Psoas muscle (tissue), 8 donors: Measurements from ENCODE around the gene ZSCAN2. TPM values are rescaled to one million over a fixed set of nuclear protein-coding genes. Genes with fewer than 3 reads are reported as not detected.

Source experiments
- ATAC-seq, 4 donors: fragments of 200-7000 bp; cut with Tn5 transposase; one replicate each; pipeline ENCODE4 v1.9.1; 2020; ENCODE audit warnings: moderate library complexity in 3 of 4, mild to moderate bottlenecking in 2 of 4
- DNase-seq, 2 donors: peaks; one replicate each; pipeline ENCODE4 v3.0.0-alpha.2; 2020
- H3K27ac ChIP-seq: fragments of 200-600 bp; one replicate; pipeline ENCODE4 v1.8.0; 2022
- H3K27me3 ChIP-seq, 3 donors: fragments of 200-600 bp in 1 of 3; one replicate each; pipeline versions ENCODE4 v1.6.1 to v1.8.0; 2013 to 2022; ENCODE audit warnings: low read length in 2 of 3, mild to moderate bottlenecking in 2 of 3, moderate library complexity in 1 of 3; ENCODE audit not compliant: insufficient read depth in 3 of 3
- H3K36me3 ChIP-seq, 2 donors: fragments of 200-600 bp in 1 of 2; one replicate each; pipeline versions ENCODE4 v1.6.1 to v1.8.0; 2013 to 2022; ENCODE audit warnings: low read depth in 1 of 2, mild to moderate bottlenecking in 1 of 2, moderate library complexity in 1 of 2; ENCODE audit not compliant: insufficient read depth in 1 of 2
- H3K4me1 ChIP-seq: fragments of 200-600 bp; one replicate; pipeline ENCODE4 v1.8.0; 2022
- H3K4me3 ChIP-seq: fragments of 200-600 bp; one replicate; pipeline ENCODE4 v1.8.0; 2022; ENCODE audit warnings: mild to moderate bottlenecking
- H3K9me3 ChIP-seq: fragments of 200-600 bp; one replicate; pipeline ENCODE4 v1.8.0; 2022
- CTCF ChIP-seq: fragments of 200-600 bp; IDR thresholded peaks from one replicate; pipeline ENCODE4 v1.8.0; 2022; ENCODE audit warnings: antibody characterized with exemption
- WGBS, 3 donors: extraction: QIAGEN DNeasy Blood & Tissue Kit; methylation state at CpG; one replicate each; pipeline versions ENCODE4 v1.1.6 to v1.1.7; 2013; 5-methylcytosine and 5-hydroxymethylcytosine counted together
- intact Hi-C, 2 donors: fragments of 100-400 bp; cut with DNase I; formaldehyde crosslinking; loops; one replicate each; pipeline versions ENCODE4 v1.11.0 to v1.14.2; 2022
- polyA plus RNA-seq, 3 donors: library from polyadenylated mRNA; stranded (reverse); fragments of 200-250 nt; gene quantifications; one replicate each; pipeline ENCODE4 v1.2.3, GENCODE V29; 2013
- total RNA-seq, 4 donors: library from RNA; stranded (reverse); fragmentation: NEBNext Ultra II Directional in 2 of 4; extraction: Animal tissue kit (Norgen Biotek cat#: 25700) in 2 of 4; gene quantifications; one replicate each; pipeline versions ENCODE4 v1.2.1 to v1.2.4, GENCODE V29; 2021 to 2023
- donor health status: healthy with polysubstance abuse.
- donor health status: DM: no; HTN: no; CAD: no; lungs with moderate emphysema.
- donor health status: Bipolar disorder and iron deficiency.
- donor health status: healthy.
- donor health status: DM: yes; HTN: yes; CAD: no.
- donor health status: DM: no; HTN: no; CAD: no.
- donor health status: DM: no; HTN: no; CAD: no.
- donor health status: DM: yes; HTN: yes; CAD: no.

ZSCAN2 gene
- total and polyA plus RNA-seq, 7 donors, result 3.3 to 9.6 (median 4.4) TPM

GRCh38 chr15:84586696-84587095 lies 14.1 kb upstream of the ZSCAN2 start:
- intact Hi-C loops, result loop anchor here (5.0 to 10.0 kb wide), 2 partner anchors 341 to 458 kb away; no protein-coding TSS in a partner anchor
- H3K27ac ChIP-seq, result no peak overlapping the region
- WGBS, 3 donors, result 66 to 70% (median 68%) methylated on average over 6 of the region's 6 CpGs
- ATAC-seq, result no peak
- no peaks in the 10 kb centered on the region for H3K27me3 ChIP-seq
- TF ChIP-seq CTCF, result no peak
- no peak overlapping the region for H3K4me3 ChIP-seq
- peaks cover 4% of the 10 kb centered on the region for H3K4me1 ChIP-seq
- DNase-seq, result no peak
- no peaks in the 10 kb centered on the region for H3K36me3 ChIP-seq
- no peaks in the 10 kb centered on the region for H3K9me3 ChIP-seq

- WGBS, 3 donors, result 26 to 29% (median 28%) methylated on average over 26 of the region's 26 CpGs
- Histone ChIP-seq H3K27ac (no peak overlapping the region), H3K27me3 (no peaks in the 10 kb centered on the region), H3K4me1 (peaks cover 4% of the 10 kb centered on the region), H3K36me3 (no peaks in the 10 kb centered on the region), H3K9me3 (no peaks in the 10 kb centered on the region), H3K4me3 (peak overlapping the region; percentile 60)
- intact Hi-C loops, result loop anchor here (5.0 to 10.0 kb wide), 2 partner anchors 339 to 457 kb away; no protein-coding TSS in a partner anchor
- ATAC-seq (peak; percentile 99 to 100 (median 100)), DNase-seq (peak; percentile 85 to 92)
- TF ChIP-seq CTCF, result peak; percentile 85
These were observed 12.5 kb upstream of the ZSCAN2 start for GRCh38 chr15:84588053-84588874.

- intact Hi-C loops, result loop anchor here in 1 of 2 donors (10.0 kb wide), 1 partner anchor 154 kb away; the partner anchor contains the start of gene ZNF592
- no peak for TF ChIP-seq CTCF
- Histone ChIP-seq H3K27ac (no peak overlapping the region), H3K27me3 (no peaks in the 10 kb centered on the region), H3K4me1 (peaks cover 4% of the 10 kb centered on the region), H3K9me3 (no peaks in the 10 kb centered on the region), H3K36me3 (no peaks in the 10 kb centered on the region), H3K4me3 (no peak overlapping the region)
- no peak for ATAC-seq
- DNase-seq, result no peak
- WGBS, 3 donors, result 77 to 86% (median 86%) methylated on average over 2 of the region's 2 CpGs
These were observed 10.4 kb upstream of the ZSCAN2 start for GRCh38 chr15:84590406-84590805.

- ATAC-seq (no peak), DNase-seq (no peak)
- no peak for TF ChIP-seq CTCF
- Histone ChIP-seq H3K4me3 (no peak overlapping the region), H3K36me3 (no peaks in the 10 kb centered on the region), H3K27ac (no peak overlapping the region), H3K9me3 (no peaks in the 10 kb centered on the region), H3K4me1 (peaks cover 4% of the 10 kb centered on the region), H3K27me3 (no peaks in the 10 kb centered on the region)
- 97 to 100% (median 98%) methylated on average over 1 of the region's 1 CpG for WGBS, 3 donors
- intact Hi-C loops, result loop anchor here in 1 of 2 donors (10.0 kb wide), 1 partner anchor 153 kb away; the partner anchor contains the start of gene ZNF592
These were observed 9.0 kb upstream of the ZSCAN2 start for GRCh38 chr15:84591815-84592214.
